ENCODE data around the gene PYGB.

Gene PYGB

GRCh38 chr20:25314497-25315417 is 66.9 kb downstream of the PYGB start:
- TF ChIP-seq, protein P1, sequence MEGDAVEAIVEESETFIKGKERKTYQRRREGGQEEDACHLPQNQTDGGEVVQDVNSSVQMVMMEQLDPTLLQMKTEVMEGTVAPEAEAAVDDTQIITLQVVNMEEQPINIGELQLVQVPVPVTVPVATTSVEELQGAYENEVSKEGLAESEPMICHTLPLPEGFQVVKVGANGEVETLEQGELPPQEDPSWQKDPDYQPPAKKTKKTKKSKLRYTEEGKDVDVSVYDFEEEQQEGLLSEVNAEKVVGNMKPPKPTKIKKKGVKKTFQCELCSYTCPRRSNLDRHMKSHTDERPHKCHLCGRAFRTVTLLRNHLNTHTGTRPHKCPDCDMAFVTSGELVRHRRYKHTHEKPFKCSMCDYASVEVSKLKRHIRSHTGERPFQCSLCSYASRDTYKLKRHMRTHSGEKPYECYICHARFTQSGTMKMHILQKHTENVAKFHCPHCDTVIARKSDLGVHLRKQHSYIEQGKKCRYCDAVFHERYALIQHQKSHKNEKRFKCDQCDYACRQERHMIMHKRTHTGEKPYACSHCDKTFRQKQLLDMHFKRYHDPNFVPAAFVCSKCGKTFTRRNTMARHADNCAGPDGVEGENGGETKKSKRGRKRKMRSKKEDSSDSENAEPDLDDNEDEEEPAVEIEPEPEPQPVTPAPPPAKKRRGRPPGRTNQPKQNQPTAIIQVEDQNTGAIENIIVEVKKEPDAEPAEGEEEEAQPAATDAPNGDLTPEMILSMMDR (IDR thresholded peaks at IDR 0.05; ENCODE audit: borderline replicate concordance, insufficient read depth, low read depth, low read length) = no peak
- H3K4me3 ChIP-seq (ENCODE audit: low read depth, low read length) = no peak overlapping the region

DNA sequence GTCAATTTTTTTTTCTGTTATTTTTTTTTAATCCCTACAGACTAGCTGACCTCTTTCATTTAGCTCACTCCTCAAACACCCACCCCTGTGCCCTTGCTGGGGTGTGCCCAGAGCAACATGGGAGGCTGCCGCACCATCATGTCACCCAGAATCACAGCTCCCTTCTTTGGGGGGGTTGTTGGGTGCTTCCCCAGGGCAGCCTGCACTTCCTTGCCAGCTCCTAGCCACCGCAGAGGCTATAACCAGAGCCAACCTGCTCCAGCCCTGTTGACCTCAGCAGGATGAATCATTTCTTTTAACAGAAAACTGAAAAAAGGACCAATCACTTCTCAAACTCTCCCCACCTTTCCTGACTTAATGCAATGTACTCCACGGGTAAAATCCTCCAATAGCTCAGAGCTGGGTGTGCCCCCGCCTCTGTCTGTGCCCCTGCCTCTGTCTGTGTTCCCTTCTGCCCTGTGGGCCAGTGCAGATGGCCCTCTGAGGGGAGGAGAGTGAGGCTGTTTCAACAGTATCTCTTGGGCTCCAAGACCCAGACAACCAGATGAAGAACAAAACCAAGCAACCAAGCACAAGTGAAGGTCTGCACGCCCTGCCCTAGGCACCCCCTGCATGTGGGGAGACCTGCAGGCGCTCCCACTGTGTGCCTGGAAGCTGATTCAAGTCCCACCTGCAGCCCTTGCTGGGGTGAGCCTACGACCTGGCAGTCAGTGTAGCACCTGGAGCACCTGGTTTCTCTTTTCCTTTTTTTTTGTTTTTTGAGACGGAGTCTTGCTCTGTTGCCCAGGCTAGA is 67.7 kb downstream of the PYGB start:
- TF ChIP-seq, protein P1 (IDR thresholded peaks at IDR 0.05; ENCODE audit: borderline replicate concordance, insufficient read depth, low read depth, low read length) = no peak
- no peak overlapping the region for H3K4me3 ChIP-seq (ENCODE audit: low read depth, low read length)

- H3K4me3 ChIP-seq (ENCODE audit: low read depth, low read length) = no peak overlapping the region
- TF ChIP-seq, protein P1 (IDR thresholded peaks at IDR 0.05; ENCODE audit: borderline replicate concordance, insufficient read depth, low read depth, low read length) = no peak
Measured at GRCh38 chr20:25316506-25317190, 68.8 kb downstream of the PYGB start.

DNA sequence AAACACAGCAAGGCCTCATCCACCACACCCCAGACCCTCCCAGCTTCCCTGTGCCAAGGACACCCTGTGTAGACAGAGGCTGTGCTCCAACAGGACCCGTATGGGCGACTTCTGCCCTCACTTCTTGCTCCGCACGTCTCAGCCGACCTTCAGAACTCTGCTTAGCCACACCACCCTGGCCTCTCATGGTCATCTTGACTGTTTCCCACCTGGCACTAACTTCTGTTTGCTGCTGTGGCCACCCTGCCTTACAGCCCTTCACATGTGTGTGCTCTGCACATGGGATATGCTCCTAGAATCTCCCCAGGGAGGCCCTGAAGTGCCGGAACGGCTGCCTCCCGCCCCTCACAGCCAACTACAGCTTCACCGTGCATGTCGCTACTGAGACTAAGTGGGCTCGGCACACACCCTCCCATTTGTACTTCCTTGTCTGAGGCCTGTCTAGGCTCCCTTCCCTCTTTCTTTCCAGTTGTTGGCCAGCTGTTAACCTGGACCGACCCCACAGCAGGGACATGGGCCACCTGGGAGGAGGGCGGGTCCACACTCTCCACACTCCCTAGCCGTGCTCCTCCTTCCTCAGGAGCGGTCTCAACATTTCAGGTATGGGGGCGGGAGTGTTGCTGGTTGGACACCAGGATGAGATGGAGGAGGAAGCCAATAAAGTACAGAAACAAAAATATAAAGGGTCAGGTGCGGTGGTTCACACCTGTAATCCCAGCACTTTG is 69.6 kb downstream of the PYGB start:
- no peak overlapping the region for H3K4me3 ChIP-seq (ENCODE audit: low read depth, low read length)
- TF ChIP-seq, protein P1 (IDR thresholded peaks at IDR 0.05; ENCODE audit: borderline replicate concordance, insufficient read depth, low read depth, low read length) = no peak

- TF ChIP-seq, protein P1 (IDR thresholded peaks at IDR 0.05; ENCODE audit: borderline replicate concordance, insufficient read depth, low read depth, low read length) = no peak
- H3K4me3 ChIP-seq (ENCODE audit: low read depth, low read length) = no peak overlapping the region
Measured at GRCh38 chr20:25318471-25319240, 70.8 kb downstream of the PYGB start.

Data from GM12875 (cell line).